Measurements from ENCODE around the gene POU2F1. TPM values are rescaled to one million over a fixed set of nuclear protein-coding genes. Genes with fewer than 3 reads are reported as not detected.

The POU2F1 gene
- total RNA-seq, 2 experiments from 2014 or later = 20.3 to 21.6 TPM

GRCh38 chr1:167442142-167442848 lies 221.6 kb downstream of the POU2F1 start:
- ATAC-seq = peak; percentile 80
- H3K27ac Mint-ChIP-seq = peak overlapping the region; percentile 68
- H3K36me3 Mint-ChIP-seq (ENCODE audit: low read depth) = peaks cover 64% of the 10 kb centered on the region
- no peaks in the 10 kb centered on the region for H3K9me3 Mint-ChIP-seq (ENCODE audit: low read depth)
- no peaks in the 10 kb centered on the region for H3K27me3 Mint-ChIP-seq
- ChIA-PET CTCF (interaction anchor here (0.7 to 4.2 kb wide), 16 partner anchors 11 to 174 kb away, joined by 3 to 41 read pairs (median 6); partner anchors contain the start of gene CD247), POLR2A (no interaction called here)
- peak; percentile 94 for DNase-seq
- peaks cover 84% of the 10 kb centered on the region for H3K4me1 Mint-ChIP-seq
- H3K4me3 Mint-ChIP-seq = no peak overlapping the region
- intact Hi-C loops (cut with DNase I, micrococcal nuclease) = loop anchor here (1.0 to 5.0 kb wide), 5 partner anchors 40 to 376 kb away; no protein-coding TSS in a partner anchor

- H3K36me3 Mint-ChIP-seq (ENCODE audit: low read depth) = peaks cover 60% of the 10 kb centered on the region
- intact Hi-C loops (cut with DNase I, micrococcal nuclease) = loop anchor here (1.0 to 5.0 kb wide), 5 partner anchors 41 to 377 kb away; no protein-coding TSS in a partner anchor
- peaks cover 86% of the 10 kb centered on the region for H3K4me1 Mint-ChIP-seq
These were observed 222.3 kb downstream of the POU2F1 start for GRCh38 chr1:167442854-167443565.

GRCh38 chr1:167443757-167444156 lies 223.1 kb downstream of the POU2F1 start:
- DNase-seq (no peak), ATAC-seq (no peak)
- H3K27me3 Mint-ChIP-seq = no peaks in the 10 kb centered on the region
- no peaks in the 10 kb centered on the region for H3K9me3 Mint-ChIP-seq (ENCODE audit: low read depth)
- H3K27ac Mint-ChIP-seq = peak overlapping the region; percentile 40
- intact Hi-C loops (cut with DNase I, micrococcal nuclease) = loop anchor here in 1 of 2 experiments (5.0 kb wide), 1 partner anchor 41 kb away; no protein-coding TSS in a partner anchor
- CTCF ChIA-PET = interaction anchor here (0.6 to 4.2 kb wide), 17 partner anchors 11 to 377 kb away, joined by 3 to 41 read pairs (median 5); no protein-coding TSS in a partner anchor
- H3K4me1 Mint-ChIP-seq = peaks cover 86% of the 10 kb centered on the region
- no peak overlapping the region for H3K4me3 Mint-ChIP-seq
- POLR2A ChIA-PET = interaction anchor here (0.5 to 1.2 kb wide), 3 partner anchors 13 to 570 kb away, joined by 4 to 6 read pairs (median 4); no protein-coding TSS in a partner anchor
- H3K36me3 Mint-ChIP-seq (ENCODE audit: low read depth) = peaks cover 53% of the 10 kb centered on the region

More at GRCh38 chr1:167442854-167443565, 222.3 kb downstream of the POU2F1 start:
- DNase-seq = no peak
- H3K27me3 Mint-ChIP-seq = no peaks in the 10 kb centered on the region
- H3K9me3 Mint-ChIP-seq (ENCODE audit: low read depth) = no peaks in the 10 kb centered on the region
- no peak overlapping the region for H3K4me3 Mint-ChIP-seq
- CTCF ChIA-PET = interaction anchor here (0.6 to 4.2 kb wide), 22 partner anchors 12 to 376 kb away, joined by 3 to 41 read pairs (median 4); partner anchors contain the start of gene CD247
- H3K27ac Mint-ChIP-seq = peak overlapping the region; percentile 68
- POLR2A ChIA-PET = interaction anchor here (1.2 kb wide), 1 partner anchor 13 kb away, joined by 4 read pairs; no protein-coding TSS in a partner anchor
- no peak for ATAC-seq

GRCh38 chr1:167446966-167447365 lies 226.3 kb downstream of the POU2F1 start:
- CTCF ChIA-PET = interaction anchor here (0.5 to 2.3 kb wide), 28 partner anchors 9 to 268 kb away, joined by 3 to 15 read pairs (median 3); partner anchors contain the start of genes CD247 and CREG1
- no peak for ATAC-seq
- no peak for DNase-seq
- POLR2A ChIA-PET = interaction anchor here (0.6 to 2.6 kb wide), 11 partner anchors 9 to 227 kb away, joined by 3 to 17 read pairs (median 4); partner anchors contain the start of genes CD247 and POU2F1
- peaks cover 86% of the 10 kb centered on the region for H3K4me1 Mint-ChIP-seq
- H3K36me3 Mint-ChIP-seq (ENCODE audit: low read depth) = peaks cover 36% of the 10 kb centered on the region
- intact Hi-C loops (cut with DNase I, micrococcal nuclease) = loop anchor here (1.0 to 5.0 kb wide), 10 partner anchors 9 to 1815 kb away; partner anchors contain the start of genes POU2F1 (in 2 of the 2) and MGST3 (in 1 of the 2)
- no peaks in the 10 kb centered on the region for H3K27me3 Mint-ChIP-seq
- H3K27ac Mint-ChIP-seq = peak overlapping the region; percentile 94
- H3K4me3 Mint-ChIP-seq = peak overlapping the region; percentile 56
- no peaks in the 10 kb centered on the region for H3K9me3 Mint-ChIP-seq (ENCODE audit: low read depth)

- peak overlapping the region; percentile 94 for H3K27ac Mint-ChIP-seq
- no peaks in the 10 kb centered on the region for H3K27me3 Mint-ChIP-seq
- POLR2A ChIA-PET = interaction anchor here (0.5 to 2.6 kb wide), 14 partner anchors 8 to 473 kb away, joined by 3 to 17 read pairs (median 4); partner anchors contain the start of genes CD247 and POU2F1
- ATAC-seq (peak; percentile 86), DNase-seq (peak; percentile 87)
- CTCF ChIA-PET = interaction anchor here (0.5 to 2.3 kb wide), 28 partner anchors 8 to 267 kb away, joined by 3 to 15 read pairs (median 3); partner anchors contain the start of genes CD247 and CREG1
- H3K9me3 Mint-ChIP-seq (ENCODE audit: low read depth) = no peaks in the 10 kb centered on the region
- peaks cover 35% of the 10 kb centered on the region for H3K36me3 Mint-ChIP-seq (ENCODE audit: low read depth)
- intact Hi-C loops (cut with DNase I, micrococcal nuclease) = loop anchor here (1.0 to 5.0 kb wide), 10 partner anchors 9 to 1815 kb away; partner anchors contain the start of genes POU2F1 (in 2 of the 2) and MGST3 (in 1 of the 2)
- peak overlapping the region; percentile 56 for H3K4me3 Mint-ChIP-seq
- H3K4me1 Mint-ChIP-seq = peaks cover 86% of the 10 kb centered on the region
These were observed 226.9 kb downstream of the POU2F1 start for GRCh38 chr1:167447521-167448136.

GRCh38 chr1:167450843-167451242 lies 230.2 kb downstream of the POU2F1 start:
- Mint-ChIP-seq H3K27me3 (no peaks in the 10 kb centered on the region), H3K4me1 (peaks cover 77% of the 10 kb centered on the region), H3K9me3 (ENCODE audit: low read depth) (no peaks in the 10 kb centered on the region), H3K36me3 (ENCODE audit: low read depth) (peaks cover 27% of the 10 kb centered on the region), H3K4me3 (peak overlapping the region; percentile 51), H3K27ac (peak overlapping the region; percentile 87)
- ChIA-PET POLR2A (interaction anchor here (0.6 to 1.6 kb wide), 3 partner anchors 50 to 186 kb away, joined by 3 to 9 read pairs (median 5); no protein-coding TSS in a partner anchor), CTCF (interaction anchor here (0.6 to 1.6 kb wide), 7 partner anchors 21 to 939 kb away, joined by 3 to 10 read pairs (median 4); no protein-coding TSS in a partner anchor)
- no peak for DNase-seq
- intact Hi-C loops (cut with DNase I, micrococcal nuclease) = no loop called here
- no peak for ATAC-seq

GRCh38 chr1:167452483-167452882 lies 231.8 kb downstream of the POU2F1 start:
- Mint-ChIP-seq H3K4me1 (peaks cover 77% of the 10 kb centered on the region), H3K27me3 (no peaks in the 10 kb centered on the region), H3K9me3 (ENCODE audit: low read depth) (no peaks in the 10 kb centered on the region), H3K4me3 (peak overlapping the region; percentile 22), H3K27ac (peak overlapping the region; percentile 66), H3K36me3 (ENCODE audit: low read depth) (peaks cover 17% of the 10 kb centered on the region)
- CTCF ChIA-PET = interaction anchor here (0.9 to 5.4 kb wide), 4 partner anchors 24 to 103 kb away, joined by 3 to 29 read pairs (median 4); no protein-coding TSS in a partner anchor
- DNase-seq = no peak
- intact Hi-C loops (cut with DNase I, micrococcal nuclease) = no loop called here
- POLR2A ChIA-PET = interaction anchor here (0.8 to 1.2 kb wide), 2 partner anchors 42 to 63 kb away, joined by 3 to 4 read pairs; no protein-coding TSS in a partner anchor
- no peak for ATAC-seq

GRCh38 chr1:167453123-167453522 lies 232.4 kb downstream of the POU2F1 start:
- ATAC-seq (peak; percentile 14), DNase-seq (no peak)
- peaks cover 77% of the 10 kb centered on the region for H3K4me1 Mint-ChIP-seq
- ChIA-PET CTCF (interaction anchor here (0.8 to 5.4 kb wide), 5 partner anchors 23 to 86 kb away, joined by 3 to 29 read pairs (median 3); no protein-coding TSS in a partner anchor), POLR2A (interaction anchor here (0.6 to 1.2 kb wide), 5 partner anchors 28 to 66 kb away, joined by 3 to 5 read pairs (median 3); no protein-coding TSS in a partner anchor)
- peaks cover 23% of the 10 kb centered on the region for H3K36me3 Mint-ChIP-seq (ENCODE audit: low read depth)
- peak overlapping the region; percentile 27 for H3K27ac Mint-ChIP-seq
- peak overlapping the region; percentile 53 for H3K4me3 Mint-ChIP-seq
- H3K9me3 Mint-ChIP-seq (ENCODE audit: low read depth) = no peaks in the 10 kb centered on the region
- H3K27me3 Mint-ChIP-seq = no peaks in the 10 kb centered on the region
- intact Hi-C loops (cut with DNase I, micrococcal nuclease) = no loop called here

GRCh38 chr1:167454304-167454893 lies 233.7 kb downstream of the POU2F1 start:
- H3K4me3 Mint-ChIP-seq = peak overlapping the region; percentile 75
- H3K4me1 Mint-ChIP-seq = peaks cover 73% of the 10 kb centered on the region
- no peaks in the 10 kb centered on the region for H3K27me3 Mint-ChIP-seq
- ATAC-seq (no peak), DNase-seq (peak; percentile 57)
- H3K9me3 Mint-ChIP-seq (ENCODE audit: low read depth) = no peaks in the 10 kb centered on the region
- H3K27ac Mint-ChIP-seq = peak overlapping the region; percentile 86
- intact Hi-C loops (cut with DNase I, micrococcal nuclease) = loop anchor here (2.0 kb wide), 3 partner anchors 46 to 234 kb away; partner anchors contain the start of gene POU2F1 (in 1 of the 2)
- ChIA-PET CTCF (interaction anchor here (0.5 to 5.4 kb wide), 12 partner anchors 10 to 146 kb away, joined by 3 to 29 read pairs (median 6); partner anchors contain the start of gene CD247), POLR2A (interaction anchor here (0.9 to 3.3 kb wide), 6 partner anchors 15 to 235 kb away, joined by 4 to 17 read pairs (median 6); partner anchors contain the start of genes CD247 and POU2F1)
- H3K36me3 Mint-ChIP-seq (ENCODE audit: low read depth) = peaks cover 28% of the 10 kb centered on the region

Data from activated CD4-positive, alpha-beta T cell treated with anti-CD3 and anti-CD28 coated beads for 36 hours (primary cell).